ENCODE results near the gene JUN. TPM values are rescaled to one million over a fixed set of nuclear protein-coding genes. Genes with fewer than 3 reads are reported as not detected.

The JUN gene
- total and polyA plus RNA-seq, 9 donors = 50.7 to 740 (median 155) TPM

DNA sequence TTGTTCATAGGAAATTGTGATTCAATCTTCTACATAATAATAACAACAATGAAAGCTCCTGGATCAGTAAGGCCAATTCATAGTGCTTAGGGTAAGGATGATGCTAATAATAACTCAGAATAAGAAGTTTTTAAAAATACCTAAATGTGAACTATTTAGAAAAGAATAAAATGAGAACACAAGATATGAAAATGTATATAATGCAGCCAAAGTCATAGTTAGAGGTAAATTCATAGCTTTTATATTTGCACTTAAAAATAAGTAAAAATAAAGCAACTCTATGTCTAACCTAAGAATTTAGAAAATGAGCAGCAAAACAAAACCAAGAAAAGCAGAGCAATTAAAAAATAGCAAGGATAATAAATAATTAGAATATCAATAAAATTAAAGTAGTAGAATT, 43.5 kb upstream of the JUN start:
- Histone ChIP-seq H3K4me3 (no peak overlapping the region), H3K4me1 (ENCODE audit: insufficient read depth) (peaks cover 4% of the 10 kb centered on the region), H3K27ac (no peak overlapping the region), H3K9me3 (no peaks in the 10 kb centered on the region), H3K36me3 (no peaks in the 10 kb centered on the region), H3K27me3 (no peaks in the 10 kb centered on the region)
- intact Hi-C loops (cut with DNase I) = no loop called here
- TF ChIP-seq, protein P1, sequence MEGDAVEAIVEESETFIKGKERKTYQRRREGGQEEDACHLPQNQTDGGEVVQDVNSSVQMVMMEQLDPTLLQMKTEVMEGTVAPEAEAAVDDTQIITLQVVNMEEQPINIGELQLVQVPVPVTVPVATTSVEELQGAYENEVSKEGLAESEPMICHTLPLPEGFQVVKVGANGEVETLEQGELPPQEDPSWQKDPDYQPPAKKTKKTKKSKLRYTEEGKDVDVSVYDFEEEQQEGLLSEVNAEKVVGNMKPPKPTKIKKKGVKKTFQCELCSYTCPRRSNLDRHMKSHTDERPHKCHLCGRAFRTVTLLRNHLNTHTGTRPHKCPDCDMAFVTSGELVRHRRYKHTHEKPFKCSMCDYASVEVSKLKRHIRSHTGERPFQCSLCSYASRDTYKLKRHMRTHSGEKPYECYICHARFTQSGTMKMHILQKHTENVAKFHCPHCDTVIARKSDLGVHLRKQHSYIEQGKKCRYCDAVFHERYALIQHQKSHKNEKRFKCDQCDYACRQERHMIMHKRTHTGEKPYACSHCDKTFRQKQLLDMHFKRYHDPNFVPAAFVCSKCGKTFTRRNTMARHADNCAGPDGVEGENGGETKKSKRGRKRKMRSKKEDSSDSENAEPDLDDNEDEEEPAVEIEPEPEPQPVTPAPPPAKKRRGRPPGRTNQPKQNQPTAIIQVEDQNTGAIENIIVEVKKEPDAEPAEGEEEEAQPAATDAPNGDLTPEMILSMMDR (IDR thresholded peaks at IDR 0.05) = no peak
- TF ChIP-seq POLR2A (IDR thresholded peaks at IDR 0.05) (no peak), EP300 (IDR thresholded peaks at IDR 0.05) (no peak)
- DNase-seq = no peak

- no peaks in the 10 kb centered on the region for H3K9me3 ChIP-seq
- no peak for TF ChIP-seq EP300 (IDR thresholded peaks at IDR 0.05)
- TF ChIP-seq, protein P1 (IDR thresholded peaks at IDR 0.05) = no peak
- TF ChIP-seq POLR2A (IDR thresholded peaks at IDR 0.05) = no peak
- no peaks in the 10 kb centered on the region for H3K27me3 ChIP-seq
- H3K4me1 ChIP-seq (ENCODE audit: insufficient read depth) = peaks cover 2% of the 10 kb centered on the region
- H3K4me3 ChIP-seq = no peak overlapping the region
- no peaks in the 10 kb centered on the region for H3K36me3 ChIP-seq
- intact Hi-C loops (cut with DNase I) = no loop called here
- no peak for DNase-seq
- 49 to 51% (median 51%) methylated on average over 5 of the region's 5 CpGs for WGBS, 3 donors
- no peak overlapping the region for H3K27ac ChIP-seq
These were observed 41.0 kb upstream of the JUN start for GRCh38 chr1:58824753-58825389.

GRCh38 chr1:58823481-58824010, 39.7 kb upstream of the JUN start:
- Histone ChIP-seq H3K4me1 (ENCODE audit: insufficient read depth) (peaks cover 4% of the 10 kb centered on the region), H3K27me3 (no peaks in the 10 kb centered on the region), H3K36me3 (no peaks in the 10 kb centered on the region), H3K9me3 (no peaks in the 10 kb centered on the region), H3K27ac (no peak overlapping the region), H3K4me3 (no peak overlapping the region)
- 50 to 61% (median 58%) methylated on average over 4 of the region's 4 CpGs for WGBS, 3 donors
- TF ChIP-seq, protein P1 (IDR thresholded peaks at IDR 0.05) = no peak
- TF ChIP-seq POLR2A (IDR thresholded peaks at IDR 0.05) (no peak), EP300 (IDR thresholded peaks at IDR 0.05) (no peak)
- DNase-seq = no peak
- intact Hi-C loops (cut with DNase I) = no loop called here

GRCh38 chr1:58821309-58821708, 37.5 kb upstream of the JUN start:
- intact Hi-C loops (cut with DNase I) = no loop called here
- 83 to 87% (median 84%) methylated on average over 4 of the region's 4 CpGs for WGBS, 3 donors
- TF ChIP-seq, protein P1 (IDR thresholded peaks at IDR 0.05) = no peak
- TF ChIP-seq POLR2A (IDR thresholded peaks at IDR 0.05) (no peak), EP300 (IDR thresholded peaks at IDR 0.05) (no peak)

More at GRCh38 chr1:58821309-58821708, 37.5 kb upstream of the JUN start:
- H3K4me1 ChIP-seq (ENCODE audit: insufficient read depth) = peaks cover 4% of the 10 kb centered on the region
- no peak overlapping the region for H3K4me3 ChIP-seq
- H3K27ac ChIP-seq = no peak overlapping the region
- no peaks in the 10 kb centered on the region for H3K36me3 ChIP-seq
- no peaks in the 10 kb centered on the region for H3K9me3 ChIP-seq
- H3K27me3 ChIP-seq = no peaks in the 10 kb centered on the region
- DNase-seq = no peak
